HG02623 (cell line): ENCODE data around the gene DNLZ.

ENCODE experiments used
- ATAC-seq: cut with Tn5 transposase; IDR thresholded peaks from one replicate; pipeline ENCODE4 v1.9.1; 2021; ENCODE audit warnings: moderate library complexity; ENCODE audit not compliant: unreplicated experiment

DNLZ gene

DNA sequence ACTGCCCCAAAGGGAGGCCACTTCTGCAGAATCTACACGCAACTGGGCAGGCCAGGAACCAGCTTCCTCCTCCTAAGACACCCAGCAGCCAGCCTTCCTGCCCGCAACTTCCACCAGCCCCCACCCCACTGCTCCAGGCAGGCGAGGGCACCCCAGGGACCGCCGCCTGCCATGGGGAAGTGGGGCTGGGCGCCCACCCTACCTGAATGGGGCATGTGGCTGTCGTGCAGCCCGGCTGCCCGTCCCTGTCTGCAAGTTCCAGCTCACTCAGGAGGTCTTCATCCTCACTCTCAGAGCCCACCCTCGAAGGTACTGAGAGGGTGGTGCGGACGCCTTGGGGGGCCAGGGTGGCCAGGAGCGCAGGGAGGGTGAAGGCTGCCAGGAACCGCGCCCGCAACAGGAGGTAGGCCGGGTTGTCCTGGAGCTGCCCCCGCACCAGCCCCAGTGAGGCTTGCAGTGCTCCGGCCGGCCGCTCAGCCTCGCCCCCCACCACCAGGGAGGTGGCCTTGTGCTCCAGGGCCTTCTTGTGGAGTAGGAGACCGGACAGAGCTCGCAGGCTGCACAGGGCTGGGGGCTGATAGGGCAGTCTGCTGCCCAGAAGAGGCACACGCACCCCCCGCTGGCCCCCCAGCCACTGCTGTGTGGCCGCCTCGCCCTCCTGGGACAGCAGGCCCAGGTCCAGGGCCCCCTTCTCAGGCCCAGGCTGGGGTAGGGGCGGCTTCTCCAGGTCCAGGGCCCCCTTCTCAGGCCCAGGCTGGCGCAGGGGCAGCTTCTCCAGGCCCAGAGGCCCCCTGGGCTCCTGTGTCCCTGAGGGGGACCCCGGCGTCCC lies 14.0 kb upstream of the DNLZ start:
- no peak for ATAC-seq

DNA sequence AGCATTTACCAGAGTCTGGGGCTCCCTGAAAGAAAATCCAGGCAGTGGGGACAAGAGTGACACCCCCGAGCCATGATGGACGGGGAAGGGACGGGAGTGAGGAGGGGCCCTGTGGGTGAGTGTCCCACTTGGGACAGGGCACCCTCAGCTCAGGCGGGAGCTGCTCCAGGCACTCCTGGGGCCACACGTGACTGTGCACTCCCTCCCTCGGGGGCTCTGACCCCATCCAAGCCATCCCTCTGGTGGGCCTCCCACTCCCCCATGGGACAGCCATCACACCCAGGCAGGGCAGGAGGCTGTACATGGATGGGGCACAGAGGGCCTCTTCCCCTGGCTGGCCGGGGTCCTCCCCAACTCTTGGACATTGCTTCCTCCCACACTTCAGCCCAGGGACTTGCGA lies 12.9 kb upstream of the DNLZ start:
- ATAC-seq: no peak

DNA sequence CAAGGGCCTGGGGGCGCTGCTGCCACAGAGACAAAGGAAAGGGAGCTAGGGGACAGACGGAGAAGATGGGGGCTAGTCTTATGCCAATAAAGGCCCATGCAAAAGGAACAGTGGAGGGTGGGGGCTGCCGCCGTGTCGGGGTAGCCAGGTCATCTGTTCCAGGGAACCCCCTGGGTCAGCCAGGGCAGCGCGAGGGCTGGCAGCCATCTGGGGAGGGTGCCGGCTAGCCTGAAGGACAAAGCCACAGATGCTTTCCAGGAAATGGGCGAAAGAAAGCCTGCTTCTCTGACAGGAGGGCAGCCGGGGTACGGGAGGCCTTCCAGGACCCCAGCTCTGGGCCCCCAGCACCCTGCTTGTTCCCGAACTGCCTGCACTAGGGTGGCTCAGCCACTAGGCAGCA lies 11.6 kb upstream of the DNLZ start:
- ATAC-seq: no peak

DNA sequence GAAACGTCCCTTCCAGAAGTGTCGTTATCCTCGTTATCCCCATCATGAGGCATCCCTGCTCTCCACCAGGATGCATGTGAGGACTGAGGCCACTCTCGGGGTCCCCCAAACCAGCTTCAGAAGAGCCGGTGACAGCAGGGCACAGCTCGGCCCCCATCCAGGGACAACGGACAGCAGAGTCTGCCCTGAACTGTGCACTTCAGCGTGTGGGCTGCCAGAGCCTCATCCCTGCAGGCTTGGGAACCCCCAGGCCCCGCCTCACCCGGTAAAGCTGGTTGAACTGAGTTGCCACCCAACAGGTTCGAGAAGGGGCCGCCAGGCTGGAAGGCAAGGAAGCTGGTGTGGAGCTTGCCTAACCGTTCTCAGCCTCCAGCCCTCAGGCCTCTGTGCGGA lies 10.6 kb upstream of the DNLZ start:
- ATAC-seq: no peak

DNA sequence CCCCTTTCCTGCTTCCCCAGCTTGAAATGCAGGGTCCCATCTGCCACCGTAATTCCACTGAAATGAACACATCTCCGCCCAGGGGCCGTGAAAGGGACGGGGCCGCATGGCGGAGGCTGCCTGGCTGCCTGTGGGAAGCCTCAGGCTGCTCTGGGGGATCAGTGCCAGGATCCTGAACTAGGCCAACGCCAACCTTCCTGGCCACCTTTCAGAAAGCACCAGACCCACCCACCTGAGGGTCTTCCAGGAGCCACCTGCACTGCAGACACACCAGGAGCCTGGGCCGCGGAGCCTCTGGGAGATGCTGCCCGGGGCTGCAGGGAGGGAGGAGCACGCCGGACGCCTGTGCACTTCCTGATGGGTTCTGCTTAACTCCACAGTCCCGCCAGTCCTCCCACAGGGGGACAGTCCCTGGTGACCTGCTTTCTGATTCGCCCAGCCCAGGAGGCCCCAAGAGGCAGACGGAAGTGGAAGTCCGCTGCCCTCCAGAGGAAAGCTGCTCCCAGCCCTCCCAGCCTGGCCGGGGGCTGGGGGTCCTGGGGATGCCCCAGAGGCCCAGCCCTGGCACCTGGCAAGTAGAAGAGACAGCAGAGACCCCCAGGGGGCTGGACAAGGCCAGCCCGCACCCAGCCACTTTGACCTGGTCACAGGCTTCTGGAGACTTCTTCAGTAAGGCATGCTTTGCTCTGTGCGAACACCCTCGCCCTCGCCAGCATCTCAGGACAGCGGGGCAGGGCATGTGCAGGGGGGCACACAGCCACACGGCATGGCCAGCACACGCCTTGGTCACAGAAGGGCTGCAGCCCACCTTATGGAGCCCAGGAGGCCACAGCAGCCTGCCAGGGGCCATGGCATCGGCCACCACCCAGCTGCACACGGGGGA lies 10.0 kb upstream of the DNLZ start, which contains the start of gene CARD9:
CARD9 (minus strand) TSS at position 370 of the 883 bp plus-strand sequence. CDS start 1,591 bp downstream, outside the sequence.
- no peak for ATAC-seq

DNA sequence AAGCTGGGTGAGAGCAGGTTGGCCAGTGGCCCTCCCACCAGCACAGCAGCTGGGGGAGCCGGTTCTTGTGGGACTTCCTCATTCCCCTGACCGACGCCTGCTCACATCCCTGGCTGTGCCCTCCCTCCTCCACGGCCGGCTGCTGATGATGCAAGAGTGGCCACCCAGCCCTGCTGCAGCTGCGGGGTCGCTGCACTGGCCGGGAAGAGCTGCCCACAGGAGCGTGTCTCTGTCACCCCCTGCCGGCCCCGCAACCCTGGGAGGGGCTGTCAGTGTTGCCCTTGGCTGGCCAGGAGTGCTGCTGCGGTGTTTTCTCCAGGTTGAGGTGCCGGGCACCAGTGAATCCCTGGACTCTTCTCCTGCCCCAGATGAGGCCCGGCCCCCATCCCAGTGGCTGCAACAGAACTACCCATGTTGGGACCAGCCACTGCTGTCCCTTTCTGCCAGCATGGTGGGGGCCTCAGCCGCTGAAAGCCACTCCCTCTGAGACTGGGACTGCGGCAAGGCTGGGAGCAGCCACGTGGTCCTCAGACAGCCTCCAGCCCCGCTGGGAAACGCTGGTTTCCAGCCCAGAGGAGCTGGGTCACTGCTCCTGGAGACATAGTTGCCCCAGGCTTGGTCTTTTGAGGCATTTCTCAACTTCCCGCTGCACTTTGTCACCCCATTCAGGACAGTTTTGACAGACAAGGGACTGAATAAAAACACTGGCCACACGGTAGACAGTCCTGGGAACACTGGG lies 9.2 kb upstream of the DNLZ start:
- no peak for ATAC-seq

DNA sequence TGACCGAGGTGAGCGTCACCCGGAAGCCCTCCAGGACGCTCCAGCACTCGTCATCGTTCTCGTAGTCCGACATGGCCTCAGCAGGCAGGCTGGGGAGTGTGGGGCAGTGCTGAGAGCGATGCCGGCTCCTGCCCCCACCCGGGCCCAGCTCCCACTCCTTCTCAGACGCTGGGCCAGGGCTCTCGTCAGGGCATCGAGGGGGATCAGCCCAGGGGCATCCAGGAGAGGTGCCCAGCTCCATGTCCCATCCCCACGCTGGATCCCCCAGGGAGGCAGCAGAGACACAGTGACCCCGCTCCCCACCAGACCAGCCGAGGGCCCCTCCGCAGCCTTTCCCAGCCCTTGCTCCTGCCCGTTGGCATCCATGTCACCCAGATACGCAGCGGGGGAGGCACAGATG lies 8.5 kb upstream of the DNLZ start:
- ATAC-seq: no peak

DNA sequence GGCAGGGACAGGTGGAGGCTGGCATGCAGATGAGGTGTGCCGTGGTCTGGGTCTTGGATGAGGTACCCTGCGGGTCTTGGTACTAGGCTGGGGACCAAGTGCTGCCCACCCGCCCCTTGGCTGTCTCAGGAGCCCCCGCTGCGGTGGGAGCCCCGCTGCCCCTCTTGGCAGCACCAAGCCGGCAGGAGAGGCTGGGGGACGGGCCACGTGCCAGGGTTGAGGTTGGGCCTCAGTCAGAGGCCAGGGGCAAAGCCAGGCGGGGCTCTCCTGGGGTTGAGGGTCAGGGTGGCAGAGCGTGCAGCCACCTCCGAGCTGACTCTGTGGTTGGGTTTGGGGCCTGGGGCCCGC lies 8.0 kb upstream of the DNLZ start:
- ATAC-seq: no peak

DNA sequence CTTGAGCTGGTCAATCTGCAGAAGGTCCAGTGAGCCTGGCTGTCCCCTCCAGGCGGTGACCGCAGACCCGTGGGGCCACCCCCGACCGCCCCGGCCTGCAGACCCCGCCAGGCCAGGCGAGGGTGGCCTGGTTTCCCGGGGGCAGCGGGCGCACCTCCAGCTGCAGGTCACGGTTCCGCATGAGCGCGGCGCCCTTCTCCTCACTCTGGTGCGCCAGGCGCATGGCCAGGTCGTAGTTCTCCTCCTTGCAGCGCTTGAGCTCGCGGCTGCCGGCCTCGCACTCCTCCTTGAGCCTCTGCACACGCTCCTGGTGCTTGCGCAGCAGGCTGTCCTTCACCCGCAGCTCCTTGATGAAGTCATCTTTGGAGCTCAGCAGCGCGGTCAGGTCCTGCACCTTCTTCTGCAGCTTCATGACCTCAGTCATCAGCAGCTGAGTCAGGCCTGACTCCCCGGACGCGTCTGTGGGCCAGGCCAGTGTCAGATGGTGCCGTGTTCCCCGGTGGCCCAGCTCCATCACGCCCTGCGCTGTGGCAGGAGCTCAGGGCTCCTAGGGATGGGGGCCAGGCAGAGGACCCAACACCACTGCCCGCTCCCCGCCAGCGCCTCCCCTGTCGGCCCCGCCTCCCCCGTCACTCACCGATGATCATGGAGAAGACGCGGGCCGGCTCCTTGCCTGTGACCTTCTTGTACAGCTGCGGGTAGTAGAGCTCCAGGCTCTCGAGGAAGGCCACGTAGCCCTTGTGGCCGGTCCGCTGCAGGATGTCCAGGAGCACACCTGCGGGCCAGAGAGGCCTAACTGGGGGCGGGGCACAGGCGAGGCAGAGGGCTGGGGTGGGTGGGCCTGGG lies 7.4 kb upstream of the DNLZ start:
- ATAC-seq: no peak

DNA sequence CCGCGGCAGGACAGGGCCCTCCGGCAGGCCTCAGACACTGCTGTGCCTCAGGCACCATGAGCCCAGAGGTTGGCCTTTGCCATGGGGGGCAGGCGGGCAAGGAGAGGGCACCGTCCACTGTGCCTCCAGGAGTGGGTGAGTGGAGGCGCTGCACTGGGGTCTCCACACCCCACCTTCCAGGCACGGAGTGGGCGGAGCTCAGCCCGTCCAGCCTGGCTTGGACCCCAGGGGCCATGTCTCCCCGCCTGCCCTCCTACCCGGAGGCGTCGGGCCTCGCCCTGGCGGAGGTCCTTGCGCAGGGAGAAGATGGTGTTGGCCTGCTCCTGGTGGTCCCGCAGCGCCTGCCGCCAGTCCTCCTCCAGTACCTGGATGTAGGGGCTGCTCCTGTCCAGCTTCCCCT lies 6.5 kb upstream of the DNLZ start:
- ATAC-seq: no peak

DNA sequence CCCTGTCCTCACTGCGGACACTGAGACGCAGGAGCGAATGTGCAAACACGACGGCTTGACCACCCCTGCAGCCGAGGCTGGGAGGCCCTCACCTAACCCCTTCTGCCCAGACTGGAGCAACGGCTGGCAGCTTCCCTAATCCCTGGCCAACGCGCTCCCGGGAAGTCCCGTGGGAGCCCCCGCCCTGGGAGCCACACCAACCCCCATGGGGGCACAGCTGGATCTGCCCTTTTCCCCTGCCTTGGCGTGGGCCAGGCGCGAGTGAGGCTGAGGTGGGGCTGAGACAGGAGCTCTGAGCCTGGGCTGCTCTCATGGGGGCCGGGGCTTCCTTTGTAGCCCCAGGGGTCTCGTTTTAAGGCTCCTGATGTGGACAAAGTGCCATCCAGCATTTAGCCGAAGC lies 4.6 kb upstream of the DNLZ start:
- ATAC-seq: no peak

DNA sequence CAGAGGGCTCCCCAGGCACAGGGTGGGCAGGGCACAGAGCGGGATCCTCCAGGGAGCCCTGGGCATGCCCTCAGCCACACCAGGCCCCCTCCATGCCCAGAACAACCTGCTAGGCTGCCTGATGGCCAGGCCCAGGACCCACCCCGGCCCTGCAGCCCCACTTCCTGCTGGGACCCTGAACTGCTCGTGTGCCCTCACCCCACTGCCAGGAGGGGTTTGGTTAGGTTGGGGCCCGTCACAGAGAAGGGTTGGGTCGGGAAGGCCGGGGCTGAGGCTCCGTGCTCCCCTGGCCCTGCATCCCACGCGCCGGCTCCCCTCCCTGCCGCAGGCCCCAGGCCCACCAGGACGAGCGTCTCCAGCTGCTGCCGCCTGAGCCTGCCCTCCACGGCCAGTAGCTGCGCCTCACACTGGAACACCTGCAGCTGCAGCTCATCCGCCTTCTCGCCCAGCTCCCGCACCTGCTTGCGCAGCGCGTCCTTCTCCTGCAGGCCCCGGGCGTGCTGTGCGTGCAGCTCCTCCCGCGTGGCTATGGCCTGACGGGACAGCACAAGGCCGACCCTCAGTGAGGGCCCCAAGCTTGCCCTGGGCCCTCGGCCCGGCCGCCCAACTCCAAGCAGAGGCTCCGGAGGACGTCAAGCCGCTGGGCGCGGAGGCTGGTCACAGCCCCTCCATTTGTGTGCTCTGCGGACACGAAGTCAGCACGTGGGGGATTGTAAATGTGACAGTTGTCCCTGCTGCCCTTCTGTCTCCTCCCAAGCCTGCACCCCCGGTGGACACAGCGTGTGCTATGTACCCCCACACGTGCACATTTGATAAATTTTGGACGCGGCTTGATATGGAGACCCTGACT lies 4.0 kb upstream of the DNLZ start:
- no peak for ATAC-seq

DNA sequence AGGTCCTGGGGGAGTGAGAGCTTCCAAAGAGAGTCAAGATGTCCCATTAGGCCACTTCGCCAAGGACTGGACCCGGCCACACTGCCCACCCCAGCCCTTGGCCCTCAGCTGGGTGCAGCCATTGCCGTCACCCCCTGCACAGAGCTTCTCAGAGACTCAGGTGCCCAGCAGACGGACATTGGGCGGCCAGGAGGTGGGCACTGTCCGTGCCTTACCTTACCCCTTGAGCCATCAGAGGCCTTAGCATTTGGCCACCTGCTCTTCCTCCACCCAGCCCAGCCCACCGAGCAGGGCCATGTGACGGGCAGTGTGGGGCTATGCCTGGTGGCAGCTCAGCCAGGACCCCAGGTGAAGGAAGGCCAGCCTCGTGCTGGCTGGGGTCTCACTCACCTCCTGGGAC lies 3.3 kb upstream of the DNLZ start:
- ATAC-seq: no peak

DNA sequence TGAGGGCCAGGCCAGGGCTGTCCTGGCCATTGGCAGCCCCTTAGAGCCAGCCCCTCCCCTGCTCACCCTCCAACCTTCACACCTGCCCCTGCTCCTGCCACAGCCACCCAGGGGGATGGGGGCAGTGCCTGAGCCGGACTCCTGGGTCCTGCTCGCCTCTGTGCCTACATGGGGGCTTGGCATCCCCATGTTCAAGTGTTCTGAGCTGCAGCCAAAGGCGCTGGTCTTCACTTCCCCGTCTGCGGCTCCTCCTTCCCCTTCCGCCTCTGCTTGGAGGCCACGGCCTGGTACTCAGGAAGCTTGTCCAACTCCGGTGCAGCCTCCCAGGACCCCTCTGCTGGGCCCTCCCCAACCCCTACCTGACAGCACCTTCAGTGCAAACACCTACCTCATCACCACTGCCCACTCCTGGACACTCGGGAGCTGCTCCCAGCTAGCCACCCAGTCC lies 2.3 kb upstream of the DNLZ start:
- no peak for ATAC-seq

DNA sequence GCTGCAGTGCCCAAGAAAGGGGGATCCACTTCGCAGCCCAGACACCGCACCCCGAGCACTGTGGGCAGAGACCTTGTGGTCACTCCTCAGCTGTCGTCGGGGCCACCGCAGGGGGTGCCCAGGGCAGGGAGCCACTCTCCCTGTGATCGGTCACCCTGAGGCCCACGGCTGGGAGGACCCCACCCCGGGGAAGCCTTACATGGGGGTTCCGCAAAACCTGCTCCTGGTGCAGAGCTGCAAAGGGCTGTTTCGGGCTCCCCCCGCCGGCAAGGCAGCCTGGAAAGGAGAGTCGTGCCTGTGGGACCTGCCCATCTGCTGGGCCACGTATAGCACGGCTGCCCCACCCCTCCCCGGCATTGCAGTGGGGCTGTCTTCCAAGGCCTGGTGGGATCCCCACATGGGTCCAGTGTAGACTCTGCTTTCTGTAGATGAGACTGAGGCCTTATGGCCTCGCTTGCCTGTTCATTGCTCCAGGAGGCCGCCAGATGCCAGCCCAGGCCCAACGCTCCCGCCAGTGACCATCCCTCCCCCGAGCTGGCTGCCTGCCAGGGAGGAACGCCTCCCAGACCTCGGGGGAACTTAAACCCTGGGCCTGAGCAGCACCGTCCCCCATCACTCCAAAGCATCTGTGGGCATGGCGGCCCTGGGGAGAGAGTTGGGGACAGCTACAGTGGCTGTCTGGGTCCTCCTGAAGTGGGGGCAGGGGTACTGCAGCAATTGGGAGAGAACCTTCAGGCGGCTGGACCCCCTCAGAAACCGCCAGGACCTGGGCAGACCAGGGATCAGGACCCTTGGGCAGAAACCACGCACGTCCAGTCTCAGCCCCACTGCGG lies 1.6 kb upstream of the DNLZ start:
- ATAC-seq: no peak

DNA sequence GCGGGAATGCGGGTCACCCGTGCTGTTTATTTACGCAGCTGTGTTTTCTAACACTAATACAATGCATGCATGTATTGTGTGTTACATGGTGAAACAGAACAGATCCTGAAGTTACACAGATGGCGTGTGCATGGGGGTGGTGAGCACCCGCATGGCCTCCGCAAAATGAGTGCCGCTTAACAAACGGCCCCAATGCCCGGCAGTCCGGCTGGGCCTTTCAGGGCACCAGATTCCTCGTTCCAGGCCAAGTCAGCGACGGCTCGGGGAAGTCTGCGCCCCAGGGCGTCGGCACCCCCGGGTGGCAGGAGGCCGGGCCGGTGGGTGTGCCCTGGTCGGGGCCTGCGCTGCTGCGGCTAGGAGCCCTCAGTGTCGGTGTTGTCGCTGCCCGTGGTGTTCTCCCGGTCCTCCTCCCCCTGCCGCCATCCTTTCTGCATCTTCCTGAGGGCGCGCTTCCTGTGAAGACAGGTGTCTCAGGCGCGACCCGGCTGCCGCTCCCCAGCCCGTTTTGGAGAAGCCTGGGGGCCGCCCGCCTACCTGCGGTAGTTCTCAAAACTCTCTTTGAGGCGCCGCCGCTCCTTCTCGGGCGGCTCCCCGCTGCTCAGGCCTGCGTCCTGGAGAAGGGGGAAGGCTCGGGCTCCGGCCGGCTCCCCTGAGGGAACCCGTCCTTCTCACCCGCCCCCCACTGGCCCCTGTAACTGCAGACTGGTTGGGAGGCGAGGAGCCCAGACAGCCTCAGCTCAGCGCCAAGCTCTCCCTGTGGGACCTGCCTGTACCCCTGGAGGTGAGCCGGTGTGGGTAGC lies 605 bp upstream of the DNLZ start:
- ATAC-seq: no peak

DNA sequence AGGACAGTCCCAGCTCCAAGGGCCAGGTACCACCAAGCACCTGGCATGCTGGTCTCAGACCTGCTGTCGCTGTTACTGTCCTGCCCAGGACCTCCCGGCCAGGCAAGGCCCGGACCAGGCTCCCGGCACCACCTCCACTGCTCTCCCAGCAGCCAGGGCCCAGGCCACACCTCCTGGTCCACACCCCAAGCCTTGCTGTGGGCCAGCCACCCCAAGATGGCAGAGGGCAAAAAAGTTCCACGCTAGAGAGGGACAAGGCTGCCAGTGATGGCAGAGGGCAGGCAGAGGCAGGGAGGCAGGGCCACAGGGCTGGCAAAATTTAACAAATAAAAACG lies 1.1 kb downstream of the DNLZ start:
- ATAC-seq: no peak
